Activated CD8-positive, alpha-beta memory T cell treated with anti-CD3 and anti-CD28 coated beads for 36 hours (primary cell): ENCODE measurements around the gene MDFIC. TPM values are rescaled to one million over a fixed set of nuclear protein-coding genes. Genes with fewer than 3 reads are reported as not detected.

ENCODE experiments used
- CTCF ChIA-PET: fragments of 350-600 bp; sonication (Branson Sonifier 250); formaldehyde crosslinking; loops from one replicate; lab custom pipeline; 2021; ENCODE audit warnings: antibody characterized with exemption; lab: Charles Lee
- POLR2A ChIA-PET: fragments of 350-600 bp; sonication (Branson Sonifier 250); formaldehyde crosslinking; loops from one replicate; lab custom pipeline; 2021; ENCODE audit warnings: antibody characterized with exemption; lab: Charles Lee
- total RNA-seq, 2 experiments: library from RNA; stranded (reverse); gene quantifications; one replicate each; pipeline ENCODE4 v1.2.3, GENCODE V29; 2021

The MDFIC gene
- total RNA-seq, 2 experiments from 2014 or later: 107 to 113 TPM

GRCh38 chr7:114922652-114923402 is 933 bp downstream of the MDFIC start:
- CTCF ChIA-PET: interaction anchor here (1.2 kb wide), 1 partner anchor 57 kb away, joined by 4 read pairs; no protein-coding TSS in a partner anchor

GRCh38 chr7:114923403-114923713 is 1.5 kb downstream of the MDFIC start:
- ChIA-PET POLR2A (interaction anchor here (0.6 to 2.5 kb wide), 2 partner anchors 19 to 454 kb away, joined by 3 to 8 read pairs; no protein-coding TSS in a partner anchor), CTCF (interaction anchor here (1.2 kb wide), 1 partner anchor 58 kb away, joined by 4 read pairs; no protein-coding TSS in a partner anchor)

More at GRCh38 chr7:114922652-114923402, 933 bp downstream of the MDFIC start:
- POLR2A ChIA-PET: interaction anchor here (0.6 to 2.5 kb wide), 3 partner anchors 11 to 454 kb away, joined by 3 to 8 read pairs (median 3); no protein-coding TSS in a partner anchor

- CTCF ChIA-PET: no interaction called here
Measured at GRCh38 chr7:114924038-114924712, 2.3 kb downstream of the MDFIC start.

GRCh38 chr7:114925434-114925833 is 3.5 kb downstream of the MDFIC start:
- CTCF ChIA-PET: no interaction called here
- POLR2A ChIA-PET: no interaction called here

More at GRCh38 chr7:114924038-114924712, 2.3 kb downstream of the MDFIC start:
- POLR2A ChIA-PET: interaction anchor here (2.5 kb wide), 1 partner anchor 18 kb away, joined by 8 read pairs; no protein-coding TSS in a partner anchor

- CTCF ChIA-PET: no interaction called here
- POLR2A ChIA-PET: no interaction called here
Measured at GRCh38 chr7:114928060-114928459, 6.2 kb downstream of the MDFIC start.

- ChIA-PET CTCF (no interaction called here), POLR2A (no interaction called here)
Measured at GRCh38 chr7:114929570-114929969, 7.7 kb downstream of the MDFIC start.

- CTCF ChIA-PET: no interaction called here
- POLR2A ChIA-PET: no interaction called here
Measured at GRCh38 chr7:114930107-114930661, 8.3 kb downstream of the MDFIC start.

GRCh38 chr7:114930829-114931655 is 9.1 kb downstream of the MDFIC start:
- CTCF ChIA-PET: no interaction called here
- POLR2A ChIA-PET: no interaction called here

- ChIA-PET POLR2A (no interaction called here), CTCF (no interaction called here)
Measured at GRCh38 chr7:114931656-114932011, 9.7 kb downstream of the MDFIC start.

- POLR2A ChIA-PET: no interaction called here
- CTCF ChIA-PET: no interaction called here
Measured at GRCh38 chr7:114932991-114933390, 11.1 kb downstream of the MDFIC start.

GRCh38 chr7:114933658-114934057 is 11.8 kb downstream of the MDFIC start:
- POLR2A ChIA-PET: interaction anchor here (0.6 kb wide), 1 partner anchor 11 kb away, joined by 3 read pairs; no protein-coding TSS in a partner anchor
- CTCF ChIA-PET: no interaction called here

- POLR2A ChIA-PET: interaction anchor here (0.6 kb wide), 1 partner anchor 11 kb away, joined by 3 read pairs; no protein-coding TSS in a partner anchor
Measured at GRCh38 chr7:114934086-114934485, 12.2 kb downstream of the MDFIC start.

GRCh38 chr7:114934713-114935112 is 12.8 kb downstream of the MDFIC start:
- CTCF ChIA-PET: no interaction called here
- POLR2A ChIA-PET: no interaction called here

More at GRCh38 chr7:114934086-114934485, 12.2 kb downstream of the MDFIC start:
- CTCF ChIA-PET: no interaction called here

GRCh38 chr7:114936471-114936870 is 14.6 kb downstream of the MDFIC start:
- CTCF ChIA-PET: no interaction called here
- POLR2A ChIA-PET: no interaction called here

- ChIA-PET CTCF (no interaction called here), POLR2A (no interaction called here)
Measured at GRCh38 chr7:114937446-114937845, 15.6 kb downstream of the MDFIC start.

GRCh38 chr7:114938785-114939184 is 16.9 kb downstream of the MDFIC start:
- CTCF ChIA-PET: no interaction called here

GRCh38 chr7:114939484-114940097 is 17.7 kb downstream of the MDFIC start:
- POLR2A ChIA-PET: interaction anchor here (1.1 kb wide), 1 partner anchor 13 kb away, joined by 3 read pairs; no protein-coding TSS in a partner anchor
- CTCF ChIA-PET: no interaction called here

More at GRCh38 chr7:114938785-114939184, 16.9 kb downstream of the MDFIC start:
- POLR2A ChIA-PET: interaction anchor here (1.1 kb wide), 1 partner anchor 14 kb away, joined by 3 read pairs; no protein-coding TSS in a partner anchor

- ChIA-PET CTCF (no interaction called here), POLR2A (no interaction called here)
Measured at GRCh38 chr7:114940220-114940619, 18.3 kb downstream of the MDFIC start.

GRCh38 chr7:114941692-114942091 is 19.8 kb downstream of the MDFIC start:
- POLR2A ChIA-PET: interaction anchor here (1.4 kb wide), 1 partner anchor 18 kb away, joined by 8 read pairs; no protein-coding TSS in a partner anchor
- CTCF ChIA-PET: no interaction called here
